ENCODE measurements around the gene RNASE1.

RNASE1 gene

GRCh38 chr14:20807304-20808161, 4.9 kb upstream of the RNASE1 start:
- DNase-seq (ENCODE audit: low spot score), result no peak

DNA sequence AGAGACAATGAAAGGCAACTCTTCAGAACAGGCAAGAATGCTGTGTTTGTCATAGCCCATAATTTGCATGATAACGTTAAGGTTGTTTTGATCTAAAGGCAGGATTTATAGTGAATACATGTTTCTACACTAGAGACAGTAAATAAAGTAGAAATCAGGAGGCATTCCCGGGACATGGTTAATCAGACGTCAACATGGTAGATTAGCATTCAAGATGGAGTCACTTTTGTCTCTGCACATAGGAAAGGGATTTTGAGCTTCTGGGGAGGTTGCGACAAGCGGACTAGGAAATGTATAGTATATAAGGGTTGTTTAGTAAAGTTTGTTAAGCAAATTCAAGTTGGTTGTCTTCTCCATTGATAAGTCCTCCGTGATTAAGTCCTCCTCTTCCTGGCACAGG, 2.8 kb upstream of the RNASE1 start:
- no peak for DNase-seq (ENCODE audit: low spot score)

DNA sequence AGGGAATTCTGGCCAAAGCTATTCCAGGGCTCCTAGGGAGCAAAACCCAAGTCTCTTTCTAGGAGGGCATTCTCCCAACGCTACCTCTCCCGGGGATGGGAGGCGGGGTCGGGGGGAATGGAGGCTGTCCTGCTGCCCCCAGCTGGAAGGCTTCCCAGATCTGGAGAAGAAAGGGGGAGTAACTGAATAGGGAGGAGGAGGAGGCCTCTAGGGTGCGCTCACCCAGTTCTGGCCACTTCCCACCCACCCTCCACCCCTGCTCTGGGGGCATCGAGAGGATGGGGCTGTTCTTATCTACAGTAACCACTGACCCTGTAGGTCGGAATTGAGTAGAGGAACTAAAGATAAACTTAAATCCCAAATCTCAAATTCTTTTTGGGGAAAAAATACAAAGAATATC, 579 bp upstream of the RNASE1 start:
- DNase-seq (ENCODE audit: low spot score), result no peak

DNA sequence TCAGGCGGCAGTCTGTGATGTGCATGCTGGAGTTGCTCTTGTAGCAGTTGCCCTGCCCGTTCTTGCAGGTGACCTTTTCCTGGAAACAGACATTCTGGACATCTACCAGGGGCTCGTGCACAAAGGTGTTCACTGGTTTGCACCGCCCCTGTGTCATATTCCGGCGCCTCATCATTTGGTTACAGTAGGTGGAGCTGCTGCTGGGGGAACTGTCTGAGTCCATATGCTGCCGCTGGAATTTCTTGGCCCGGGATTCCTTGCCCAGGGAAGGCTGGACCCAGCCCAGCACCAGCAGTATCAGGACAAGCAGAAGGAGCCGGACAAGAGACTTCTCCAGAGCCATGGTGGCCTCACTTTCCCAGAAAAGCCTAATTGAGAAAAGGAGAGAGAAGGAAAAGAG, 918 bp downstream of the RNASE1 start:
- no peak for DNase-seq (ENCODE audit: low spot score)

DNA sequence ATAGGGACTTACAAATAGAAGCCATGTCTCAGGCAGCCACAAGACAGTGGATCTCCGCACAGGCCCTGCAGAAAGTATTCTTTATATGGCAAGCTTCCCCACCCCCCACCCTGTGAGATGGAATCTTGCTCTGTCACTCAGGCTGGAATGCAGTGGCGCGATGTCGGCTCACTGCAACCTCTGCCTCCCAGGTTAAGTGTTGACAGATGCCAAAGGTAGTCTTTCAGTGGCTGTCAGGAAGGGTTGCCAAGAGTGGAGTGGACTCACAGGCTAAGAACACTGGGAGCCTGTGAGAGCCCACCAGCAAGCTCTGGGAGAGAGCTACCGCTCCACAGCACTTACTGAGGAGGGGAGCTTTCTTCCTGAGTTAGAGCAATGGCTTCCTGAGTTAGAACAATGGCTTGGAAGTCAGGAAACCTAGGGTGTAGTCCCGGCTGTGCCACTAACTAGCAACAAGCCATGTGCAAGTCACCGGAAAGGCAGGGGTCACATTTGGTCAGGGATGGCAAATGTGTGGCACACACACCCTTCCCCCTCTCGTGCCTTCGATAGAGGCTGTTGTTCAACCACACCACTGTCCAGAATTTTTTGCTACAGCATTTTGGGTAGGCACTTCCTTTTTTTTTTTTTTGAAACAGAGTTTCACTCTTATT, 2.6 kb downstream of the RNASE1 start:
- no peak for DNase-seq (ENCODE audit: low spot score)

DNA sequence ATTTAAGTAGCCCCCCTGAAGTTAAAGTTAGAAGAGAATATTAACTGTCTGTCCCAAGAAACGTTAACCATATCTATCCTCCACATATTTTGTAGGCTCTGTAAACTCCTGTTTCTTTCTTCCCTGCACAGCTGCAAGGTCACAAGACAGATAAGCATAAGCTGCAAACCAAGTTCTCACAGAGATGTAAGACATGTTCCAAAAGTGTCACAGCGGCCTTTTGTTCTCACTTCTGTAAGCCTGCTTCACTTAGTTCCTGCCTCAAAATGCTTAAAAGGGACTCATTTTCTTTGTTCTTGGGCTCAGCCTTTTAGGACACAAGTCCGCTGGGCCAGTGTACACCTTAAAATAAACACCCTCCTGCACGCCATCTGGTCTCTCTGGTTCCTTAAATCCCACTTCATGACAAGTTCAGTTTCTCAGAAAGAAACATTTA, 3.2 kb downstream of the RNASE1 start:
- DNase-seq (ENCODE audit: low spot score), result no peak

- DNase-seq (ENCODE audit: low spot score), result no peak
Measured at GRCh38 chr14:20798932-20799331, 3.7 kb downstream of the RNASE1 start.

- no peak for DNase-seq (ENCODE audit: low spot score)
Measured at GRCh38 chr14:20798318-20798717, 4.3 kb downstream of the RNASE1 start.

- no peak for DNase-seq (ENCODE audit: low spot score)
Measured at GRCh38 chr14:20797164-20797563, 5.5 kb downstream of the RNASE1 start.

DNA sequence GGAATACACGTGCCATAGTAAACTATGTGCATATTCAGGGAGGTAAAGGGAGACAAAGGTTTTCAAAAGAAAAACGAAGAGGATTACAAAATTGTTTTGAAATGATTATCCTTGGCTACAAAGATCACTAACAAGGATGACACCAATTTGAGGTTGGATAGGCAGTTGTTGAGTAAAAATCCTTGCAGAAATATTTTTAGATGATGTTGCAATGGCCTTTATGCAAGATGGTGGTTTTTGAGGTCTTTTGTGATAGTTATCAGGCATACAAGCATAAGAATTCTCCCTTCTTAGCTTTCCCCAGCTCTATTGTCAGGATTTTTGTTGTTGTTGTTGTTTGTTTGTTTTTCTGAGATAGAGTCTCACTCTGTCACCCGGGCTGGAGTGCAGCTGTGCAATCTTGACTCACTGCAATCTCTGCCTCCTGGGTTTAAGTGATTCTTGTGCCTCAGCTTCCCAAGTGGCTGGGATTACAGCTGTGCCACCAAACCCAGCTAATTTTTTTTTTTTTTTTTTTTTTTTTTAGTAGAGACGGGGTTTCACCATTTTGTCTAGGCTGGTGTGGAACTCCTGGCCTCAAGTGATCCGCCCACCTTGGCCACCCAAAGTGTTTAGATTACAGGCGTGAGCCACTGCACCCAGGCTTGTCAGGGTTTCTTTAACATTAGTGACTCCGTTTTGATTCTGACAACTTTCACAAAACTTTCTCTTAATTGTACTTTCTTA, 7.8 kb downstream of the RNASE1 start:
- no peak for DNase-seq (ENCODE audit: low spot score)

DNA sequence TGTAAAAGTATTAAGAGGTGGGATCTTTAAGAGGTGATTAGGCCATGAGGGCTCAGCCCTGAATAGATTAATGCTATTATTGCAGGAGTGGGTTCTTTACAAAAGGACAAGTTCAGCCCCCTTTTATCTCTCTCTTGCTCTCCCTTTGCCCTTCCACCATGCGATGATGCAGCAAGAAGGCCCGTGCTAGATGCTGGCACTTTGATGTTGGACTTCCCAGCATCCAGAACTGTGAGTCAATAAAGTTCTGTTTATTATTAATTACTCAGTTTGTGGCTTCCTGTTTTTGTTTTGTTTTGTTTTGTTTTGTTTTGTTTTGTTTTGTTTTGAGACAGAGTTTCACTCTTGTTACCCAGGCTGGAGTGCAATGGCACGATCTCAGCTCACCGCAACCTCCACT, 10.1 kb downstream of the RNASE1 start:
- DNase-seq (ENCODE audit: low spot score), result no peak

GRCh38 chr14:20791597-20791996, 11.0 kb downstream of the RNASE1 start:
- no peak for DNase-seq (ENCODE audit: low spot score)

- DNase-seq (ENCODE audit: low spot score), result no peak
Measured at GRCh38 chr14:20791187-20791586, 11.5 kb downstream of the RNASE1 start.

- DNase-seq (ENCODE audit: low spot score), result no peak
Measured at GRCh38 chr14:20790464-20791116, 12.1 kb downstream of the RNASE1 start.

GRCh38 chr14:20789230-20789813, 13.3 kb downstream of the RNASE1 start:
- DNase-seq (ENCODE audit: low spot score), result no peak

GRCh38 chr14:20787025-20787424, 15.6 kb downstream of the RNASE1 start:
- no peak for DNase-seq (ENCODE audit: low spot score)

GRCh38 chr14:20782280-20782890, 20.3 kb downstream of the RNASE1 start:
- DNase-seq (ENCODE audit: low spot score), result no peak

- no peak for DNase-seq (ENCODE audit: low spot score)
Measured at GRCh38 chr14:20781803-20782202, 20.8 kb downstream of the RNASE1 start.

DNA sequence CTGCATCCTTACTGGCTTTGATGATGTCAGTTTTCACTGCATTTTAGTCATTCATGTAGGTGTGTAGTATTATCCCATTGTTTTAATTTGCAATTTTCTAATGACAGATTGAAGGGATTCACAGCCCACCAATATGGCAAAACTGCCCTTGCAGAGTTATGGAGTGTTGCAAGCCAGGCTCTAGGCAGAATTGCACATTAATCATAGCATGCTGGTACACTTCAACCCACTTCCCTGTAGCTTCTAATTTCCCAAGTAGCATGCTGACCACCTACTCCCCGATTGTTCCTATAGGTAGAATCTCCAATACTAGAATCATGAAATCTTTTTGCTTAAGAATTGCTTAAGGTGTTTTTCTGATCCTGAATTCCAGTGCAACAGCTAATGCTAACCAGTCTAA, 26.7 kb downstream of the RNASE1 start:
- no peak for DNase-seq (ENCODE audit: low spot score)

DNA sequence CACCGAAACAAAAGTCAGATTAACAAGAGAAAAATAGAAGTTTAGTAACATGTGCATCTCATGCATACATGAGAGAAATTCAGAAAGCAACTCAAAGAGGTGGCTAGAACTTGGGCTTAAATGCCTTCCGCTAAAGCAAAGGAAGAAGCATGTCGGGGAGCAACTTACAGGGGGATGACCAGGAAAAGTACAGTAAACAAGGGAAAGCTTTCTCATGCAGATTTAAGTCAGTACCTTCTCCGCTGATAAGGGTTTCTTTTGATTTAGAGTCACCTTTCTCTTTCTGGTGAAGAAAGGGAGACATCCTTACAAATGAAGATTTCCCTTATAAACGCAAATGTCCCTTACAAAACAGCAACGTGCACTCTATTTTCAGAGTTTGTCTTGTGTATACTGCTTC, 27.6 kb downstream of the RNASE1 start:
- DNase-seq (ENCODE audit: low spot score), result no peak

DNA sequence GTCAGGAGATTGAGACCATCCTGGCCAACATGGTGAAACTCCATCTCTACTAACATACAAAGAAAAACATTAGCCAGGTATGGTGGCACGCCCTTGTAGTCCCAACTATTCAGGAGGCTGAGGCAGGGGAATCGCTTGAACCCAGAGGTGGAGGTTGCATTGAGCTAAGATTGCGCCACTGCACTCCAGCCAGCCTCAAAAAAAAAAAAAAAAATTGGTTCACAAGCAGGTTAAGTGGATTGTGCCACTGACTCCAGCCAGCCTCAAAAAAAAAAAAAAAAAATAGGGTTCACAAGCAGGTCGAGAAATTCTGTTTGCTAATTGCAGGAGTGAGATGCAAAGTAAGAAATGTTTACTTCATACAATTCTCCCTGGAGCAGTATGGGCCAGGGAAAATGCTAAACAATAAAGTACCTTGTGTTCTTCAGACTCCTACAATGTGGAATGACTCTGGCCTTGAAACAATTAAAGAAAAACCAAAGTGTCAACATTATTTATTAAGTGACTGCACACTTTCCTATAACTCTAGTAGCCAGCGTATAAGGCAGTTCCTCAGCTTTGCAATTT, 28.3 kb downstream of the RNASE1 start:
- DNase-seq (ENCODE audit: low spot score), result no peak
